H1 (cell line): Measurements from ENCODE around the gene HOXC5. TPM values are rescaled to one million over a fixed set of nuclear protein-coding genes. Genes with fewer than 3 reads are reported as not detected.

ENCODE experiments used
- CHD7 ChIP-seq: fragments of 300-600 bp; sonication (generic); IDR thresholded peaks from 2 replicates; pipeline ENCODE4 v1.7.1; 2012; ENCODE audit warnings: low read length, moderate library complexity, mild to moderate bottlenecking, inconsistent platforms; ENCODE audit not compliant: insufficient replicate concordance
- JUND ChIP-seq: IDR thresholded peaks from 2 replicates; pipeline ENCODE4 v1.6.1; 2011; ENCODE audit warnings: mild to moderate bottlenecking, improper control_type of control experiment, low read length
- POLR2AphosphoS5 ChIP-seq: IDR thresholded peaks from 2 replicates; pipeline ENCODE4 v1.6.1; 2011; ENCODE audit warnings: low read depth, low read length
- polyA plus RNA-seq, 7 experiments: library from polyadenylated mRNA; depleted of rRNA in 3 of 7; stranded (reverse) in 5 of 7; unstranded in 2 of 7; fragments of >200 nt in 5 of 7; fragments of 200-250 nt in 2 of 7; gene quantifications; 1 replicate in 5 of 7; 2 replicates in 1 of 7; 4 replicates in 1 of 7; pipeline versions ENCODE4 v1.2.1 to v1.2.3, GENCODE V29; 2011 to 2013; ENCODE audit warnings: missing spikeins in 2 of 7, mixed read lengths in 2 of 7
- total RNA-seq: library from RNA; stranded (reverse); fragmentation: NEBNext Ultra II Directional; extraction: Animal tissue kit (Norgen Biotek cat#: 25700); gene quantifications from 2 replicates; pipeline ENCODE4 v1.2.1, GENCODE V29; 2021

Gene HOXC5
- total and polyA plus RNA-seq, 2 of the 8 experiments (the other 6 are each of a cell fraction or from before 2014, with no cell fraction given) = not detected

- TF ChIP-seq CHD7 (no peak), JUND (peak; percentile 91), POLR2AphosphoS5 (no peak)
These were observed 47.8 kb upstream of the HOXC5 start, which contains the start of gene HOXC10 (continued) for GRCh38 chr12:53984901-53985691.
